DOHH2 (cell line): Measurements from ENCODE around the gene CCDC149.

ENCODE experiments used
- H3F3A ChIP-seq: fragments of 200-600 bp; sonication (generic), shearing (Covaris generic); 2 replicates; pipeline ENCODE4 v1.6.0; 2016; ENCODE audit warnings: antibody characterized with exemption, mild to moderate bottlenecking; ENCODE audit not compliant: control insufficient read depth, insufficient read depth
- H3K27ac ChIP-seq: fragments of 200-600 bp; sonication (generic); 2 replicates; pipeline ENCODE4 v1.5.1; 2014; ENCODE audit warnings: low read depth, mild to moderate bottlenecking, low read length, moderate library complexity
- H3K27me3 ChIP-seq: fragments of 200-600 bp; sonication (generic); 2 replicates; pipeline ENCODE4 v1.6.1; 2014; ENCODE audit warnings: mild to moderate bottlenecking, low read length, mixed read lengths; ENCODE audit not compliant: control insufficient read depth
- H3K36me3 ChIP-seq: fragments of 200-600 bp; sonication (generic); 2 replicates; pipeline ENCODE4 v1.6.1; 2014; ENCODE audit warnings: mild to moderate bottlenecking, low read length, moderate library complexity, mixed read lengths; ENCODE audit not compliant: control insufficient read depth
- H3K4me1 ChIP-seq: fragments of 200-600 bp; sonication (generic); 2 replicates; pipeline ENCODE4 v1.6.1; 2014; ENCODE audit warnings: mild to moderate bottlenecking, low read length, mixed read lengths; ENCODE audit not compliant: control insufficient read depth
- H3K4me2 ChIP-seq: fragments of 200-600 bp; sonication (generic); 2 replicates; pipeline ENCODE4 v1.6.0; 2014; ENCODE audit warnings: mild to moderate bottlenecking, low read length, moderate library complexity
- H3K4me3 ChIP-seq: fragments of 200-600 bp; sonication (generic); 2 replicates; pipeline ENCODE4 v1.5.1; 2014; ENCODE audit warnings: mild to moderate bottlenecking, low read length, mixed read lengths
- H3K79me2 ChIP-seq: fragments of 200-600 bp; sonication (generic); 2 replicates; pipeline ENCODE4 v1.6.1; 2014; ENCODE audit warnings: mild to moderate bottlenecking, low read length, mixed read lengths; ENCODE audit not compliant: control insufficient read depth
- H3K9me2 ChIP-seq: fragments of 200-600 bp; sonication (generic); replicated peaks from 2 replicates; pipeline ENCODE4 v1.6.1; 2014; ENCODE audit warnings: mild to moderate bottlenecking, low read length, mixed read lengths; ENCODE audit not compliant: control insufficient read depth
- H3K9me3 ChIP-seq: fragments of 200-600 bp; sonication (generic); 2 replicates; pipeline ENCODE4 v1.6.1; 2014; ENCODE audit warnings: antibody characterized with exemption, low read length, mixed read lengths; ENCODE audit not compliant: control insufficient read depth, insufficient read depth
- H4K20me1 ChIP-seq: fragments of 200-600 bp; sonication (generic); 2 replicates; pipeline ENCODE4 v1.6.0; 2014; ENCODE audit warnings: low read depth, mild to moderate bottlenecking, antibody characterized with exemption, low read length, moderate library complexity; ENCODE audit not compliant: control insufficient read depth, insufficient read depth
- CTCF ChIP-seq: fragments of 200-600 bp; sonication (generic); IDR thresholded peaks from one replicate; pipeline ENCODE4 v1.5.1; 2014; ENCODE audit warnings: antibody characterized with exemption, mild to moderate bottlenecking, low read depth, low read length; ENCODE audit not compliant: poor library complexity, severe bottlenecking
- EZH2phosphoT487 ChIP-seq: fragments of 200-600 bp; sonication (generic); IDR thresholded peaks from 2 replicates; pipeline ENCODE4 v1.6.1; 2017; ENCODE audit warnings: borderline replicate concordance, mild to moderate bottlenecking, antibody characterized with exemption, low read length, moderate library complexity, mixed read lengths

Gene CCDC149

GRCh38 chr4:24795666-24796381 lies 117.0 kb downstream of the CCDC149 start:
- H3K4me3 ChIP-seq, result no peak overlapping the region
- H3K4me1 ChIP-seq, result no peaks in the 10 kb centered on the region
- no peaks in the 10 kb centered on the region for H4K20me1 ChIP-seq
- H3K36me3 ChIP-seq, result no peaks in the 10 kb centered on the region
- H3K9me2 ChIP-seq, result no peaks in the 10 kb centered on the region
- no peaks in the 10 kb centered on the region for H3K27me3 ChIP-seq
- no peak overlapping the region for H3K27ac ChIP-seq
- H3K9me3 ChIP-seq, result no peaks in the 10 kb centered on the region
- H3F3A ChIP-seq, result no peaks in the 10 kb centered on the region
- no peak overlapping the region for H3K4me2 ChIP-seq
- no peaks in the 10 kb centered on the region for H3K79me2 ChIP-seq
- no peak for TF ChIP-seq EZH2phosphoT487
- no peak for TF ChIP-seq CTCF

DNA sequence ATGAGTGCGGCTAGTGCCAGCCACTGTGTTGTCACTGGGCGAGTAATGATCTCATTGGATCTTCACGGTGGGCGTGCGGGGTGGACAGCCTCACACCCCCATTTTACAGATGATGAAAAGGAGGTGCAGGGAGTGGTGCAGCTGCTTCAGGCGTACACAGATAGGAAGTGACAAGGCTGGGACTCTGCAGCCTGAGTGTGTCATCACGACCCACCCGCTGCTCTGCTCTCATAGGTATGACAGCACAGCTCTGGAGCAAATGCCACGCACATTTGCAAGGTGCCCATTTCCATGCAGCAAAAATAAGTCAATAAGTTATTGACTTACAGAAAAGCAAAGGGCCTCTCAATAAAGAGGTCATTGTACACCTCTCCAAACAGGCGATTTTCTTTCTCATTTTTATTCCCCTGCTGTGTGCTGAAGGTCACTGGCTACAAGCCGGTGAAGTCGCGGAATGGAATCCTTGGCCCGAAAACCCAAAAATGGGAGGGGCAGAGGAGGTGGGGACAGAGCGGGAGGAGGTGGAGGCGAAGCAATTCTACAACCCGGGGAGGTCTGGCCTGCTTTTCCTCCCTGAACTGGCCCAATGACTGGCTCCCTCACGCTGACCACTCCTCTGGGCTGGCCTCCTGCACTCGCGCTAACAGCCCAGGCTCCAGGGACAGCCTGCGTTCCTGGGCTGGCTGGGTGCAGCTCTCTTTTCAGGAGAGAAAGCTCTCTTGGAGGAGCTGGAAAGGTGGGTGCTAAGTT lies 117.8 kb downstream of the CCDC149 start, which contains the start of gene SOD3:
Gene SOD3, plus strand, starts transcription at position 658 of the 750 bp plus-strand sequence. CDS start 3,949 bp downstream, outside the sequence.
- Histone ChIP-seq H4K20me1 (no peaks in the 10 kb centered on the region), H3K27me3 (no peaks in the 10 kb centered on the region), H3K4me3 (no peak within 1 kb of the TSS)

GRCh38 chr4:24794480-24794879 lies 118.4 kb downstream of the CCDC149 start:
- Histone ChIP-seq H4K20me1 (no peaks in the 10 kb centered on the region), H3K4me1 (no peaks in the 10 kb centered on the region), H3K9me3 (no peaks in the 10 kb centered on the region), H3K36me3 (no peaks in the 10 kb centered on the region), H3K27ac (no peak overlapping the region), H3F3A (no peaks in the 10 kb centered on the region), H3K4me2 (no peak overlapping the region), H3K4me3 (no peak overlapping the region), H3K27me3 (no peaks in the 10 kb centered on the region), H3K79me2 (no peaks in the 10 kb centered on the region), H3K9me2 (no peaks in the 10 kb centered on the region)
- TF ChIP-seq CTCF, result no peak
- no peak for TF ChIP-seq EZH2phosphoT487

More for the DNA sequence above, 117.8 kb downstream of the CCDC149 start, which contains the start of gene SOD3:
- Histone ChIP-seq H3K36me3 (no peaks in the 10 kb centered on the region), H3K9me2 (no peaks in the 10 kb centered on the region), H3K27ac (no peak within 1 kb of the TSS), H3K9me3 (no peaks in the 10 kb centered on the region), H3K79me2 (no peaks in the 10 kb centered on the region), H3K4me2 (no peak within 1 kb of the TSS), H3F3A (no peaks in the 10 kb centered on the region), H3K4me1 (no peaks in the 10 kb centered on the region)
- TF ChIP-seq CTCF, result no peak
- no peak for TF ChIP-seq EZH2phosphoT487
